Effector CD4-positive, alpha-beta T cell (primary cell): ENCODE data around the gene ADCY9.

ENCODE experiments used
- DNase-seq: peaks from one replicate; pipeline ENCODE4 v3.0.0-alpha.2; 2020

ADCY9 gene

GRCh38 chr16:4120176-4120575, 3.9 kb upstream of the ADCY9 start:
- no peak for DNase-seq

- DNase-seq: no peak
Observed at GRCh38 chr16:4117250-4117578, 972 bp upstream of the ADCY9 start.

GRCh38 chr16:4115949-4116318, 308 bp downstream of the ADCY9 start:
- DNase-seq: no peak

- peak; percentile 22 for DNase-seq
Observed at GRCh38 chr16:4115209-4115948, 863 bp downstream of the ADCY9 start.

GRCh38 chr16:4114257-4115208, 1.7 kb downstream of the ADCY9 start:
- DNase-seq: no peak

GRCh38 chr16:4113358-4114256, 2.6 kb downstream of the ADCY9 start:
- no peak for DNase-seq

GRCh38 chr16:4111748-4112696, 4.2 kb downstream of the ADCY9 start:
- no peak for DNase-seq

GRCh38 chr16:4110680-4111079, 5.6 kb downstream of the ADCY9 start:
- DNase-seq: no peak

- DNase-seq: no peak
Observed at GRCh38 chr16:4110065-4110464, 6.2 kb downstream of the ADCY9 start.

- DNase-seq: no peak
Observed at GRCh38 chr16:4109250-4109736, 6.9 kb downstream of the ADCY9 start.

- no peak for DNase-seq
Observed at GRCh38 chr16:4106516-4106915, 9.7 kb downstream of the ADCY9 start.

- no peak for DNase-seq
Observed at GRCh38 chr16:4105848-4106247, 10.4 kb downstream of the ADCY9 start.

GRCh38 chr16:4103745-4104144, 12.5 kb downstream of the ADCY9 start:
- DNase-seq: no peak

GRCh38 chr16:4101421-4102219, 14.6 kb downstream of the ADCY9 start:
- DNase-seq: no peak

GRCh38 chr16:4098501-4098900, 17.7 kb downstream of the ADCY9 start:
- DNase-seq: no peak

GRCh38 chr16:4097826-4098240, 18.4 kb downstream of the ADCY9 start:
- no peak for DNase-seq

GRCh38 chr16:4096509-4096908, 19.7 kb downstream of the ADCY9 start:
- no peak for DNase-seq

GRCh38 chr16:4094127-4094773, 22.0 kb downstream of the ADCY9 start:
- no peak for DNase-seq

- DNase-seq: no peak
Observed at GRCh38 chr16:4093495-4094126, 22.6 kb downstream of the ADCY9 start.
